ENCODE data around the gene UBTF. TPM values are rescaled to one million over a fixed set of nuclear protein-coding genes. Genes with fewer than 3 reads are reported as not detected.
A peak's percentile ranks its signal among the peaks of the same experiment; 100 is the strongest.

Gene UBTF, protein sequence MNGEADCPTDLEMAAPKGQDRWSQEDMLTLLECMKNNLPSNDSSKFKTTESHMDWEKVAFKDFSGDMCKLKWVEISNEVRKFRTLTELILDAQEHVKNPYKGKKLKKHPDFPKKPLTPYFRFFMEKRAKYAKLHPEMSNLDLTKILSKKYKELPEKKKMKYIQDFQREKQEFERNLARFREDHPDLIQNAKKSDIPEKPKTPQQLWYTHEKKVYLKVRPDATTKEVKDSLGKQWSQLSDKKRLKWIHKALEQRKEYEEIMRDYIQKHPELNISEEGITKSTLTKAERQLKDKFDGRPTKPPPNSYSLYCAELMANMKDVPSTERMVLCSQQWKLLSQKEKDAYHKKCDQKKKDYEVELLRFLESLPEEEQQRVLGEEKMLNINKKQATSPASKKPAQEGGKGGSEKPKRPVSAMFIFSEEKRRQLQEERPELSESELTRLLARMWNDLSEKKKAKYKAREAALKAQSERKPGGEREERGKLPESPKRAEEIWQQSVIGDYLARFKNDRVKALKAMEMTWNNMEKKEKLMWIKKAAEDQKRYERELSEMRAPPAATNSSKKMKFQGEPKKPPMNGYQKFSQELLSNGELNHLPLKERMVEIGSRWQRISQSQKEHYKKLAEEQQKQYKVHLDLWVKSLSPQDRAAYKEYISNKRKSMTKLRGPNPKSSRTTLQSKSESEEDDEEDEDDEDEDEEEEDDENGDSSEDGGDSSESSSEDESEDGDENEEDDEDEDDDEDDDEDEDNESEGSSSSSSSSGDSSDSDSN
- total RNA-seq, result 10 to 100 TPM; 65.7 to 71.9 (median 69.3) TPM

DNA sequence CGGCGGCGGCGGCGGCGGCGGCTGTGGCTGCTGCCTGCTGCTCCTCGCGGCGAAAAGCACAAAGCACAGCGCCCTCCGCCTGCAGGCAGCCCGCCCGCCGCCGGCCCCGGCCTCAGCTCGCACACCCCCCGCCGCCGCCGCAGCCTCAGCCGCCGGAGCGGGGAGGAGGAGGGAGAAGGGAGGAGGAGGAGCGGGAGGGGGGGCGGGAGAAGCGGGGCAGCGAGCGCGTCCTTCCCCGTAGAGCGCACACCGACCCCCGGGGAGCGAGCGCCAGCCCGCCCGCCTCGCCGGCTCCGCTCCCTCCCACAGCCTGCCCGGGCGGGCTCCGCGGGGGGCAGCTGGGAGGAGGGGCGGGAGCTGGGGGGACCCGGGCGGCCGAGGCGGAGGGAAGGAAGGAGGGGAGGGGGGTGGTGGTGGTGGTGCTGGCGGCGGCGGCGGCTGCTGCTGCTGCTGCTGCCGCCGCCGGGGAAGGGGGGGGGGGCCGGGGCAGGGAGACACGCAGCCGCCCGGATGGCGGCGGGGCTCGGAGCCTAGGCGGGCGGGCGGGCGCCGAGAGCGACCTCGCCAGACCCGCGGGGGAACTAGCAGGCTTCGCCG, at the start of gene UBTF:
Gene UBTF, minus strand, starts transcription at position 60 of the 597 bp plus-strand sequence. CDS start 1,446 bp downstream, outside the sequence.
- no peak for TF ChIP-seq POLR2A (IDR thresholded peaks at IDR 0.05)
- no peak for TF ChIP-seq EP300 (IDR thresholded peaks at IDR 0.05)
- TF ChIP-seq, protein P1, sequence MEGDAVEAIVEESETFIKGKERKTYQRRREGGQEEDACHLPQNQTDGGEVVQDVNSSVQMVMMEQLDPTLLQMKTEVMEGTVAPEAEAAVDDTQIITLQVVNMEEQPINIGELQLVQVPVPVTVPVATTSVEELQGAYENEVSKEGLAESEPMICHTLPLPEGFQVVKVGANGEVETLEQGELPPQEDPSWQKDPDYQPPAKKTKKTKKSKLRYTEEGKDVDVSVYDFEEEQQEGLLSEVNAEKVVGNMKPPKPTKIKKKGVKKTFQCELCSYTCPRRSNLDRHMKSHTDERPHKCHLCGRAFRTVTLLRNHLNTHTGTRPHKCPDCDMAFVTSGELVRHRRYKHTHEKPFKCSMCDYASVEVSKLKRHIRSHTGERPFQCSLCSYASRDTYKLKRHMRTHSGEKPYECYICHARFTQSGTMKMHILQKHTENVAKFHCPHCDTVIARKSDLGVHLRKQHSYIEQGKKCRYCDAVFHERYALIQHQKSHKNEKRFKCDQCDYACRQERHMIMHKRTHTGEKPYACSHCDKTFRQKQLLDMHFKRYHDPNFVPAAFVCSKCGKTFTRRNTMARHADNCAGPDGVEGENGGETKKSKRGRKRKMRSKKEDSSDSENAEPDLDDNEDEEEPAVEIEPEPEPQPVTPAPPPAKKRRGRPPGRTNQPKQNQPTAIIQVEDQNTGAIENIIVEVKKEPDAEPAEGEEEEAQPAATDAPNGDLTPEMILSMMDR (IDR thresholded peaks at IDR 0.05), result no peak
- Histone ChIP-seq H3K36me3 (peaks cover 0 to 20% (median 15%) of the 10 kb centered on the region in 3 donors), H3K27ac (peak within 1 kb of the TSS; percentile 95 to 99 (median 98)), H3K4me3 (peak within 1 kb of the TSS; percentile 76 to 95 (median 81)), H3K9me3 (no peaks in the 10 kb centered on the region), H3K4me1 (peaks cover 4 to 59% (median 38%) of the 10 kb centered on the region in 4 donors), H3K27me3 (no peaks in the 10 kb centered on the region)
- 0% methylated on average over 10 of the region's 76 CpGs; no CpG with 5 or more reads in 1 of the 2 donors for WGBS, 2 donors
- no peak for DNase-seq (ENCODE audit: low spot score in 2 of 2)

DNA sequence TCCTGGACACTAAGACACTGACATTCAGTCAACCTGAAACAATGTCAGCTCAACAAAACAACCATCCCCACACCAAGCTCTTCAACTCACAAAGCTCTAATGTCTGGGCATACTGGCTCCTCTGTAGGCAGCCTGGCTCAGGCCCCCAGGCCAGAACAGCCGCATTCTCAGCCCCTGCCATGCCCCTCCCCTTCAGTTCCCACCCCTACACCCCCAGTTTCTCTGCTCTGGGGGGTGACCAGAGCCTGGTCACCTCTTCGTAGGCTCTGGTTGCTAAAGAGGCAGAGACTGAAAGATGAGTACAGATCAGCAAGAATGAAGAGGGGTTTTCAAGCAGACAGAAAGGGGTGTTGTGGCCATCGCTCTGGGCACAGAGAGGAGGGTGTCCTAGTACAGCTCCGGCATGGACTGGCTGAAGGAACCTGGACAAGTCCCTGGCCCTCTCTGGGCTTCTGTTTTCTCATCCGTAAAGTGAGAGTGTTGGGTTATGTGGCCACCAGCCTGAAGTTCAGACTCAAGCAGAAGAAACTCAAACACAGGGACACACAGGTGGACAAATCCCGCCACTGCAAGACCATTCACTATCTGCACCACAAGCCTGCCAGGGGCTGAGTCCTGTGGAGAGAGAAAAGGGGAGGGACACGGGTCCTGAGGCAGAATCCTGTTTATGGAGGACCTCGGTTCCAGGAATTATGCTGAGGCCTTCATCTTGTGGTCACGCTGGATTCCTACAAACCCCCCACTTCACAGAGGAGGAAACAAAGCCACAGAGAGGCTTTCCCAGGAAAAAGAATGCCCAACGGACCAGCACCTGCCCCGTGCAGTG, 49.4 kb upstream of the UBTF start:
- TF ChIP-seq, protein P1 (IDR thresholded peaks at IDR 0.05), result no peak
- H3K4me3 ChIP-seq, result no peak overlapping the region
- no peaks in the 10 kb centered on the region for H3K36me3 ChIP-seq
- H3K4me1 ChIP-seq, result no peaks in the 10 kb centered on the region
- whole genome bisulfite sequencing, 2 donors, result 62 to 72% methylated on average over 11 of the region's 11 CpGs
- H3K27ac ChIP-seq, result no peak overlapping the region
- H3K27me3 ChIP-seq, result no peaks in the 10 kb centered on the region
- no peaks in the 10 kb centered on the region for H3K9me3 ChIP-seq
- DNase-seq (ENCODE audit: low spot score in 2 of 2), result no peak

DNA sequence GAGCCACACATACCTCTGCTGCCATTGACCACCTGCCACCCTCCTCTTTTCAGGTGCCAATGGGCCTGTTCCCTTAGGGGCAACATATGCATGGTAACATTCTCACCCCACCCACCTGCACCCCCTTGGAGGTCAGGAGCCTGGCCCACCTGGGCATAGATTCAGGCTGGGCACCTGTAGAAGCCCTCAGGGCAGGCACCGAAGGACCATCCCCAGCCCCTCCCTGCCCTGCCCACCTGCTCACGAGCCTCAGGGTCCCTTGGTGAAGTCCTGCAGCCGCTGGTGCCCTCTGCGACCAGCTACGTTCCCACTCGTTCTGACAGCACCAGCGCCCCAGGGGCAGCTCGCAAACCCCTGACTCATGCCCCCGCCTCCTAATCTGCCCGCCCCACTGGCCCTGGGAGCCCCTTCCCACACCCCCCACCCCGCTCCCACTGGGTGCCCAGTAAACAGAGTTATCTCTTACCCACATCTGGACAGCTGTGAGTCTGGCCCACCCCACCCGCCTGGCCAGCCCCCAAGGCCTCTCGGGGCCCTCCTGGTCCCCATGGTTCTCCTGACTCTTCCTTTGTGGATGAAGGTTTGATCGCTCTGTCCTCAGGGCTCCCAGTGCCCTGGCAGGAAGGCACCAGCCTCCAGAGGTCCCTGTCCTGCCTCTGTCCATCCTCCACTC, 48.5 kb upstream of the UBTF start, which contains the start of gene SLC4A1:
Gene SLC4A1, minus strand, starts transcription at position 318 of the 673 bp plus-strand sequence. CDS start 5,269 bp downstream, outside the sequence.
- Histone ChIP-seq H3K4me1 (no peaks in the 10 kb centered on the region), H3K9me3 (no peaks in the 10 kb centered on the region), H3K27ac (no peak within 1 kb of the TSS), H3K4me3 (no peak within 1 kb of the TSS), H3K27me3 (no peaks in the 10 kb centered on the region), H3K36me3 (no peaks in the 10 kb centered on the region)
- TF ChIP-seq, protein P1 (IDR thresholded peaks at IDR 0.05), result no peak
- no peak for TF ChIP-seq EP300 (IDR thresholded peaks at IDR 0.05)
- no peak for TF ChIP-seq POLR2A (IDR thresholded peaks at IDR 0.05)
- DNase-seq (ENCODE audit: low spot score in 2 of 2), result no peak
- 75 to 77% methylated on average over 13 to 14 of the region's 14 CpGs for WGBS, 2 donors

DNA sequence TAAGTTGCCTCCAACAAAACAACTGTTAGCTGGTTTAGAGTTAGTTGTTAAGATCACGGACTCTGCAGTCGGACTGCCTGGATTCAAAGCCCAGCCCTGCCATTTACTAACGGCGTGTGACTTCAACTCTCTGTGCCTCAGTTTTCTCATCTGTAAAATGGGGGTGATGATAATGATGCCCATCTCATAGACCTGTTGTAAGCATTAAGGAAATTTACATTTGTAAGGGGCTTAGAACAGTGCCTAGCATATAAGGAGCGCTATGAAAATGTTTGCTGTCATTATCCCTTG, 47.6 kb upstream of the UBTF start:
- WGBS, 2 donors, result 82 to 89% methylated on average over 5 of the region's 5 CpGs
- no peak for DNase-seq (ENCODE audit: low spot score in 2 of 2)
- no peak overlapping the region for H3K4me3 ChIP-seq
- H3K36me3 ChIP-seq, result no peaks in the 10 kb centered on the region
- H3K9me3 ChIP-seq, result no peaks in the 10 kb centered on the region
- no peak overlapping the region for H3K27ac ChIP-seq
- TF ChIP-seq POLR2A (IDR thresholded peaks at IDR 0.05) (no peak), EP300 (IDR thresholded peaks at IDR 0.05) (no peak)
- TF ChIP-seq, protein P1 (IDR thresholded peaks at IDR 0.05), result no peak
- no peaks in the 10 kb centered on the region for H3K27me3 ChIP-seq
- H3K4me1 ChIP-seq, result no peaks in the 10 kb centered on the region
